GM18868 (cell line): Measurements from ENCODE around the gene SLC6A18.

Experiments
- ATAC-seq: cut with Tn5 transposase; IDR thresholded peaks from one replicate; pipeline ENCODE4 v1.9.1; 2021; ENCODE audit warnings: mild to moderate bottlenecking, moderate library complexity; ENCODE audit not compliant: unreplicated experiment

The SLC6A18 gene

GRCh38 chr5:1202026-1202797, 23.0 kb upstream of the SLC6A18 start:
- ATAC-seq: no peak

GRCh38 chr5:1202798-1203185, 22.4 kb upstream of the SLC6A18 start:
- no peak for ATAC-seq

GRCh38 chr5:1203311-1203967, 21.7 kb upstream of the SLC6A18 start:
- no peak for ATAC-seq

GRCh38 chr5:1203968-1204692, 21.1 kb upstream of the SLC6A18 start:
- ATAC-seq: no peak

- ATAC-seq: no peak
These were observed 20.4 kb upstream of the SLC6A18 start for GRCh38 chr5:1204693-1205242.

GRCh38 chr5:1205255-1206180, 19.7 kb upstream of the SLC6A18 start:
- ATAC-seq: no peak

- ATAC-seq: no peak
These were observed 18.4 kb upstream of the SLC6A18 start for GRCh38 chr5:1206521-1207412.

GRCh38 chr5:1207555-1207954, 17.6 kb upstream of the SLC6A18 start:
- ATAC-seq: no peak

- no peak for ATAC-seq
These were observed 16.9 kb upstream of the SLC6A18 start for GRCh38 chr5:1208221-1208742.

- no peak for ATAC-seq
These were observed 16.3 kb upstream of the SLC6A18 start for GRCh38 chr5:1208743-1209488.

GRCh38 chr5:1209489-1209852, 15.7 kb upstream of the SLC6A18 start:
- no peak for ATAC-seq

- ATAC-seq: no peak
These were observed 15.0 kb upstream of the SLC6A18 start for GRCh38 chr5:1209896-1210776.

- ATAC-seq: no peak
These were observed 14.3 kb upstream of the SLC6A18 start for GRCh38 chr5:1210832-1211251.

GRCh38 chr5:1211701-1212100, 13.5 kb upstream of the SLC6A18 start:
- no peak for ATAC-seq

GRCh38 chr5:1212271-1212670, 12.9 kb upstream of the SLC6A18 start:
- no peak for ATAC-seq

GRCh38 chr5:1212881-1213280, 12.3 kb upstream of the SLC6A18 start:
- ATAC-seq: no peak

GRCh38 chr5:1213508-1214162, 11.5 kb upstream of the SLC6A18 start:
- no peak for ATAC-seq
